ENCODE measurements around the gene MARF1.

MARF1 gene

DNA sequence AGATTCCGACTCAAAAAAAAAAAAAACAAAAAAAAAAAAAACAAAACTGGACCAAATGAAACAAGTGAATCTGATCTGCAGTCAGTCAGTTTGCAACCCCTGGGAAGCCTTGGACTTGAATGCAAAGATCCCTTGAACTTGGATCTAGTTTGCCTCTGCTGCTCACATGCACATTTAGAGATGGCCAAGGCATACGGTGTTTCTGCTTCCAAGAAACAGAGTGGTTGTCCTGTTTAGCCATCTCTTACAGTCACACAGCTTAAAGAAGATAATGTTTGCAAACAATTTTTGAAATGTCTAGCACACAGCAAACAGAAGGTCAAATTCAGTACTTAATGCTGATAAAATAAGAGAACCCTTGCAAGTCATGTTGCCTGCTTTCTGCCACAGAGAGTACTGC lies 11.6 kb upstream of the MARF1 start:
- no peak for DNase-seq
- H3K79me2 ChIP-seq (ENCODE audit: insufficient read depth, low read length) = peaks cover 90% of the 10 kb centered on the region
- H3K27ac ChIP-seq (ENCODE audit: low read length) = no peak overlapping the region
- no peak overlapping the region for H3K4me2 ChIP-seq (ENCODE audit: insufficient read depth, low read length)
- H2AFZ ChIP-seq (ENCODE audit: low read depth, low read length) = no peak overlapping the region
- H4K20me1 ChIP-seq (ENCODE audit: insufficient read depth, low read length) = peaks cover 52% of the 10 kb centered on the region
- H3K4me1 ChIP-seq (ENCODE audit: insufficient read depth, low read length) = peaks cover 40% of the 10 kb centered on the region
- no peak overlapping the region for H3K9ac ChIP-seq (ENCODE audit: low read depth, low read length)
- no peaks in the 10 kb centered on the region for H3K9me3 ChIP-seq (ENCODE audit: insufficient read depth, low read length, severe bottlenecking)
- no peaks in the 10 kb centered on the region for H3K27me3 ChIP-seq (ENCODE audit: insufficient read depth, low read length, poor library complexity)
- H3K36me3 ChIP-seq (ENCODE audit: insufficient read depth, low read length) = peaks cover 28% of the 10 kb centered on the region
- TF ChIP-seq, protein P1, sequence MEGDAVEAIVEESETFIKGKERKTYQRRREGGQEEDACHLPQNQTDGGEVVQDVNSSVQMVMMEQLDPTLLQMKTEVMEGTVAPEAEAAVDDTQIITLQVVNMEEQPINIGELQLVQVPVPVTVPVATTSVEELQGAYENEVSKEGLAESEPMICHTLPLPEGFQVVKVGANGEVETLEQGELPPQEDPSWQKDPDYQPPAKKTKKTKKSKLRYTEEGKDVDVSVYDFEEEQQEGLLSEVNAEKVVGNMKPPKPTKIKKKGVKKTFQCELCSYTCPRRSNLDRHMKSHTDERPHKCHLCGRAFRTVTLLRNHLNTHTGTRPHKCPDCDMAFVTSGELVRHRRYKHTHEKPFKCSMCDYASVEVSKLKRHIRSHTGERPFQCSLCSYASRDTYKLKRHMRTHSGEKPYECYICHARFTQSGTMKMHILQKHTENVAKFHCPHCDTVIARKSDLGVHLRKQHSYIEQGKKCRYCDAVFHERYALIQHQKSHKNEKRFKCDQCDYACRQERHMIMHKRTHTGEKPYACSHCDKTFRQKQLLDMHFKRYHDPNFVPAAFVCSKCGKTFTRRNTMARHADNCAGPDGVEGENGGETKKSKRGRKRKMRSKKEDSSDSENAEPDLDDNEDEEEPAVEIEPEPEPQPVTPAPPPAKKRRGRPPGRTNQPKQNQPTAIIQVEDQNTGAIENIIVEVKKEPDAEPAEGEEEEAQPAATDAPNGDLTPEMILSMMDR (IDR thresholded peaks at IDR 0.05; ENCODE audit: borderline replicate concordance, extremely low read depth, low read length, poor library complexity, severe bottlenecking) = no peak
- no peak for TF ChIP-seq EZH2 (IDR thresholded peaks at IDR 0.05; ENCODE audit: borderline replicate concordance, low read depth, low read length, severe bottlenecking)
- ATAC-seq (ENCODE audit: insufficient read depth, low read depth) = no peak
- no peak overlapping the region for H3K4me3 ChIP-seq (ENCODE audit: low read depth in 1 of 2, low read length in 2 of 2)

DNA sequence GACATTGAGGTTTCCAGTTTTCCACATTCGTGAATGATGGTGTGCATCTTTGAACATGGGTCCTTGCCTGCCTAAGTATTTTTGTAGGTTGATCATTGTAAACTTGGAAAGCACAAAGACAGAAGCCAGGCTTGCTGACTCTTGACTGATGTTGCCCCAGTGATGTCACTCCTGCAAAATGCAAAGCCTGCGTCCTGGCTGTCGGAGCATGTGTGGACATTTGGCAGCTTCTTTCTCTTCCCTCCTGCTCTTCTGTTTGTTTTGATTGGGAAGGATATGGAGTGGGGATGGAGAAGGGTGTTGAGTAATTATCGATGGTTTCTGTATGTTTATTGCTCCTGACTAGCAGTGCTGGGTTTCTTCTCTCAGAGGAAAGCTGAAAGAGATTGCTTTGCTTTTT lies 10.3 kb upstream of the MARF1 start:
- Histone ChIP-seq H3K4me2 (ENCODE audit: insufficient read depth, low read length) (peak overlapping the region; percentile 77; the same call in 1 of the 2 replicates), H3K9ac (ENCODE audit: low read depth, low read length) (0 out of 2 replicates have a peak overlapping the region, but pooled peaks have one; percentile 98), H3K79me2 (ENCODE audit: insufficient read depth, low read length) (peaks cover 76% of the 10 kb centered on the region), H3K27ac (ENCODE audit: low read length) (no peak overlapping the region), H3K4me3 (ENCODE audit: low read depth in 1 of 2, low read length in 2 of 2) (no peak overlapping the region), H3K27me3 (ENCODE audit: insufficient read depth, low read length, poor library complexity) (no peaks in the 10 kb centered on the region), H2AFZ (ENCODE audit: low read depth, low read length) (no peak overlapping the region), H3K4me1 (ENCODE audit: insufficient read depth, low read length) (peaks cover 37% of the 10 kb centered on the region), H3K9me3 (ENCODE audit: insufficient read depth, low read length, severe bottlenecking) (no peaks in the 10 kb centered on the region), H4K20me1 (ENCODE audit: insufficient read depth, low read length) (peaks cover 43% of the 10 kb centered on the region), H3K36me3 (ENCODE audit: insufficient read depth, low read length) (peaks cover 28% of the 10 kb centered on the region)
- TF ChIP-seq, protein P1 (IDR thresholded peaks at IDR 0.05; ENCODE audit: borderline replicate concordance, extremely low read depth, low read length, poor library complexity, severe bottlenecking) = no peak
- DNase-seq = no peak
- no peak for ATAC-seq (ENCODE audit: insufficient read depth, low read depth)

DNA sequence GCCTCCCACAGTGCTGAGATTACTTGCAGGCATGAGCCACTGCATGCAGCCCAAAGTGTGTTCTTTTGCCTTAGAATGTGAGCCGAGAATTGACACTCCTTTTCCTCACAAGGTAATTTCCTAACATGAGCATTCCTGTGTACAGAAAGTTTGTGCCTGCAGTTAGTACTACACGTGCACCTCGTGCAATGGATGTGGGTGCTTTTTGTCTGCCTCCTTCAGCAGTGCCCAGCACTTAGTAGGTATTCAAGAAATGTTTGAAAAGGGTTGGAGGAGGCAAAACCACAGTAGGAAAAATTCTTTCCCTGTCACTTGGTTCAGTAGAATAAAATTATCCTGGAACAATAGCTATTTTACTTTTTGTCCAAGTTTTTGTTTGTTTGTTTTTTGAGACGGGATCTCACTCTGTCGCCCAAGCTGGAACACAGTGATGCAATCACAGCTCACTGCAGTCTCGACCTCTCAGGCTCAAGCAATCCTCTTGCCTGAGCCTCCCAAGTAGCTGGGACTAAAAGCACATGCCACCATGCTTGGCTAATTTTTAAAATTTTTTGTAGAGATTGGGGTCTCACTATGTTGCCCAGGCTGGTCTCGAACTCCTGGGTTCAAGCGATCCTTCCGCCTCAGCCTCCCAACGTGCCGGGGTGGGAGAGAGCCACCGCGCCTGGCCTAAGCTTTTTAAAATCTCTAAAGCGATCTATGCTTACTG lies 9.5 kb upstream of the MARF1 start:
- DNase-seq = no peak
- Histone ChIP-seq H3K36me3 (ENCODE audit: insufficient read depth, low read length) (peaks cover 28% of the 10 kb centered on the region), H3K9ac (ENCODE audit: low read depth, low read length) (peak overlapping the region; percentile 98), H3K4me3 (ENCODE audit: low read depth in 1 of 2, low read length in 2 of 2) (peak overlapping the region in 1 of 2 experiments; percentile 39; a peak in 2 of 4 replicates), H3K27ac (ENCODE audit: low read length) (peak overlapping the region; percentile 35; the same call in 1 of the 2 replicates), H3K27me3 (ENCODE audit: insufficient read depth, low read length, poor library complexity) (no peaks in the 10 kb centered on the region), H4K20me1 (ENCODE audit: insufficient read depth, low read length) (peaks cover 35% of the 10 kb centered on the region), H3K79me2 (ENCODE audit: insufficient read depth, low read length) (peaks cover 69% of the 10 kb centered on the region), H3K9me3 (ENCODE audit: insufficient read depth, low read length, severe bottlenecking) (no peaks in the 10 kb centered on the region), H3K4me1 (ENCODE audit: insufficient read depth, low read length) (peaks cover 34% of the 10 kb centered on the region), H3K4me2 (ENCODE audit: insufficient read depth, low read length) (peak overlapping the region; percentile 77), H2AFZ (ENCODE audit: low read depth, low read length) (no peak overlapping the region)
- TF ChIP-seq EZH2 (IDR thresholded peaks at IDR 0.05; ENCODE audit: borderline replicate concordance, low read depth, low read length, severe bottlenecking) = no peak
- TF ChIP-seq, protein P1 (IDR thresholded peaks at IDR 0.05; ENCODE audit: borderline replicate concordance, extremely low read depth, low read length, poor library complexity, severe bottlenecking) = no peak
- ATAC-seq (ENCODE audit: insufficient read depth, low read depth) = no peak
